Right ventricle myocardium superior (tissue), 1 donor: ENCODE results near the gene FLT3LG. TPM values are rescaled to one million over a fixed set of nuclear protein-coding genes. Genes with fewer than 3 reads are reported as not detected.

Experiments
- ATAC-seq: fragments of 200-7000 bp; cut with Tn5 transposase; one replicate; pipeline ENCODE4 v1.9.1; 2020; ENCODE audit warnings: mild to moderate bottlenecking; ENCODE audit not compliant: poor library complexity
- DNase-seq: peaks from one replicate; pipeline ENCODE4 v3.0.0-alpha.2; 2020
- intact Hi-C: fragments of 100-400 bp; cut with DNase I; formaldehyde crosslinking; loops from one replicate; pipeline ENCODE4 v1.11.2; 2022
- total RNA-seq: library from RNA; stranded (reverse); fragmentation: NEBNext Ultra II Directional; extraction: Animal tissue kit (Norgen Biotek cat#: 25700); gene quantifications from one replicate; pipeline ENCODE4 v1.2.1, GENCODE V29; 2021
- donor health status: DM: no; HTN: yes; CAD: no; lungs with severe emphysema.

Gene FLT3LG
- total RNA-seq, 1 donor from 2014 or later = 3.6 TPM

GRCh38 chr19:49497047-49497788 lies 23.2 kb downstream of the FLT3LG start:
- DNase-seq (peak; percentile 83), ATAC-seq (no peak)
- intact Hi-C loops = no loop called here

DNA sequence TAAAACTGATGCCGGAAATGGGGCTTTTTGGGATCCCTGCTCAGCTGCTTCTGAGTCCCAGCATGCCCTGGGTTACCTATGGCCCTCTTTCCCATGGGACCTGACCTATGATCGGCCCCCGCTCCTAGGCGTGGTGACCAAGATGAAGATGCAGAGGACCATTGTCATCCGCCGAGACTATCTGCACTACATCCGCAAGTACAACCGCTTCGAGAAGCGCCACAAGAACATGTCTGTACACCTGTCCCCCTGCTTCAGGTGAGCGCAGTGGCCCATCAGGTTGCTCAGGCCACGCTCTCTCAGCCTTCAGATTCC lies 23.7 kb downstream of the FLT3LG start:
- DNase-seq = no peak
- intact Hi-C loops = no loop called here
- no peak for ATAC-seq

- DNase-seq (no peak), ATAC-seq (no peak)
Observed at GRCh38 chr19:49498475-49498874, 24.5 kb downstream of the FLT3LG start.

DNA sequence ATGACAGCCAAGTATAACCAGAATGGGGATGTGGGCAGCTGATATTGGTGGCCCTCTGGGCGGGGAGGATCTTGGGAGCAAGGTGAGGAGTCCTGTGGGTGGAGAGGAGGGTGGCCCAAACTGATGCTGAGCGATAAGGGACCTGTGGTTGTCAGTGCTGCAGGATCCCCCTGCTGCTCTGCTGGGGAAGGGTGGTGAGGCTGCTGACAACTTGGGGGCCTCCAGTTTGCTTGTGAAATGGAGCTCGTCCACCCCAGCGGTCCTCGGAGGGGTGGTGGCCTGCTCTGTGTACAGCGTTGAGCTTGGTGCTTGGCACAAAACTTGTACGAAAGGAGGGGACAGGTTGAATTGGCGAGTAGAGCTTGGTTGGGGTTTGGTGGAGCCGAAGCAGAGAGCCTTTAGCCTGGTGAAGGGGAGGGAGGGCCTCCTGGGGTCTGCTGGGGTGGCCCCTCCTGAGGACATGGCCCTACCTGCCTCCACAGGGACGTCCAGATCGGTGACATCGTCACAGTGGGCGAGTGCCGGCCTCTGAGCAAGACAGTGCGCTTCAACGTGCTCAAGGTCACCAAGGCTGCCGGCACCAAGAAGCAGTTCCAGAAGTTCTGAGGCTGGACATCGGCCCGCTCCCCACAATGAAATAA lies 25.1 kb downstream of the FLT3LG start:
- no peak for DNase-seq
- intact Hi-C loops = no loop called here
- ATAC-seq = no peak

More at GRCh38 chr19:49498475-49498874, 24.5 kb downstream of the FLT3LG start:
- intact Hi-C loops = no loop called here

- peak; percentile 64 for ATAC-seq
- intact Hi-C loops = no loop called here
- DNase-seq = no peak
Observed at GRCh38 chr19:49502866-49503581, 29.0 kb downstream of the FLT3LG start.

DNA sequence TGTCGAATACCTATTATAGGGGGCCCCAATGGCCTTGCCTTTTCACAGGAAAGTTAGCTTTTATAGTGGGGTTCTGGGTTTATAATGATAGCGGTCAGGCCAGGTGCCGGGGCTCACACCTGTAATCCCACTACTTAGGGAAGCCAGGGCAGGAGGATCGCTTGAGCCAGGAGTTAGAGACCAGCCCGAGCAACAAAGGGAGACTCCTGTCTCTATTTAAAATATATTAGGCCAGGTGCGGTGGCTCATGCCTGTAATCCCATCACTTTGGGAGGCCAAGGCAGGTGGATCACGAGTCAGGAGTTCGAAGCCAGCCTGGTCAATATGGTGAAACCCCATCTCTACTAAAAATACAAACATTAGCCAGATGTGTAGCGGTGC lies 29.6 kb downstream of the FLT3LG start:
- ATAC-seq (no peak), DNase-seq (no peak)
- intact Hi-C loops = no loop called here

DNA sequence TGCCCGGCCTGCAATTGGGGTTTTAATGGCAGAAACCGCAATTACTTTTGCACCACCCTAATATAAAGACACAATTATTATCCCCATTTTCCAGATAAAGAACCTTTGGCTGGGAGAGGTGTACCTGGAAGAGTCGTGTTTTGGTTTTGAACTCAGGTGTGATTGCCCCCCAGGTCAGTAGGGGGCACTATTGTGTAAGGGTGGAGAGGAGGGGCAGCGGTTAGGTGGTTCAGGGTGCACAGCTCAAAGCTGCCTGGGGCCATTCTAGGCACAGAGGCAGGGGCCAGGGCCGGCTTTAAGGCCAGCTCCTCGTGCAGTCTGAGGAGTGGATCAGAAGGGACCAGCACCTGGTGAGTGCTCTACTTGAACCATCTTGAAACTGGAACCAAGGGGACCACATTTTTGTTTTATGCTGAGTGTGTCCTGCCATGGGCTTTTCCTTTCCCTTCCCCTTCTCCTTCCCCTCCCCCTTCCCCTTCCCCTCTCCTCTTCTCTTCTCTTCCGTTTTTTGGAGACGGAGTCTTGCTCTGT lies 32.6 kb downstream of the FLT3LG start:
- peak; percentile 66 for DNase-seq
- peak; percentile 66 for ATAC-seq
- intact Hi-C loops = loop anchor here (2.0 to 5.0 kb wide), 2 partner anchors 40 to 171 kb away; partner anchors contain the start of gene PRMT1

DNA sequence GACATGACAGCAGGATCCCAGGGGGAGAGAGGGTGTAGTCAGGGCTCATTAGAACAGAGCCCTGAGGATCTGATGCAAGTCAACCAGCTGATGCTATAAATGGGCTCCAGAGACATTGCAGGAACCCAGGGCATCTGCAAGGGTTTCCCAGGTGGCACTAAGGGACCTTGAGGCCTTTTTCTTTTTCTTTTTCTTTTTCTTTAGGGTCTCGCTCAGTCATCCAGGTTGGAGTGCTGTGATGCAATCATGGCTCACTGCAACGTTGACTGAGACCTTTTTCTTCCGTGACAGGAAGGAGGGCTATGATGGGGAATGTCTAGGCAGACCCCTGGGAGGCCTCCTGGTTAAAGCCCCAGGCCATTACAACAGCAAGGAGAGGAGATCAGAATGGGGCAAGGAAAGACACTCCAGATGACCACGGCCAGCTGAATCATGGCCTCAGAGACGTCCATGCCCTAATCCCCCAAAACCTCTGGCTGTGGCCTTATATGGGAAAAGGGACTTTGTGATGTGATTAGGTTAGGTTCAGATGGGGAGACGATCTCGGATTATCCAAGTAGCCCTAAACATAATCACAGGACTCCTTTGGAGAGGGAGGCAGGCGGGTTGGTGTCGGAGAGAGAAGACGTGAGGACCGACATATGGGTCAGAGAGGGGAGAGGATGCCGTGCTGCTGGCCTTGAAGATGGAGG lies 33.9 kb downstream of the FLT3LG start:
- intact Hi-C loops = loop anchor here (2.0 to 5.0 kb wide), 2 partner anchors 39 to 169 kb away; partner anchors contain the start of gene PRMT1
- DNase-seq (no peak), ATAC-seq (no peak)

- intact Hi-C loops = no loop called here
- ATAC-seq = peak; percentile 84
- DNase-seq = peak; percentile 81
Observed at GRCh38 chr19:49512970-49513745, 39.1 kb downstream of the FLT3LG start.

- intact Hi-C loops = no loop called here
- peak; percentile 11 for ATAC-seq
Observed at GRCh38 chr19:49513746-49514118, 39.7 kb downstream of the FLT3LG start.

GRCh38 chr19:49514151-49514550 lies 40.1 kb downstream of the FLT3LG start:
- ATAC-seq (no peak), DNase-seq (no peak)
- intact Hi-C loops = no loop called here

More at GRCh38 chr19:49513746-49514118, 39.7 kb downstream of the FLT3LG start:
- no peak for DNase-seq

DNA sequence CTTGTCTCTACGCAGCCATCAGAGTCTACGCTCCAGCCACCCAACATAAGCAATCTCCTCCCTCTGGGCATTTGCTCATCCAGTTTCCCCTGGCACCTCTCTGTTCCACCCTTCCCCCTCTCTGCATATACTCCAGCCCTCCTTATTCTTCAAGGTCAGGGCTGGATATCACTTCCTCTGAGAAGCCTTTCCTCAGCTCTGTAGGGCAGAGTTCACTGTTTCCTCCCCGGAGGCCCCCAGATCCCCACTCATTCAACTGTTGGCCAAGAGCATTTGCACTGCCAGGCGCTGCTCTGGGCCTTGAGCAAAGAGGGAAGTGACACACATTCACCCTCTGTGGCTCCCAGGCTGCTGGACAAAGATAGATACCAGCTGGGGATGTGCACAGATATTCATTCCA lies 41.8 kb downstream of the FLT3LG start:
- intact Hi-C loops = no loop called here
- ATAC-seq = peak; percentile 36
- peak; percentile 78 for DNase-seq

DNA sequence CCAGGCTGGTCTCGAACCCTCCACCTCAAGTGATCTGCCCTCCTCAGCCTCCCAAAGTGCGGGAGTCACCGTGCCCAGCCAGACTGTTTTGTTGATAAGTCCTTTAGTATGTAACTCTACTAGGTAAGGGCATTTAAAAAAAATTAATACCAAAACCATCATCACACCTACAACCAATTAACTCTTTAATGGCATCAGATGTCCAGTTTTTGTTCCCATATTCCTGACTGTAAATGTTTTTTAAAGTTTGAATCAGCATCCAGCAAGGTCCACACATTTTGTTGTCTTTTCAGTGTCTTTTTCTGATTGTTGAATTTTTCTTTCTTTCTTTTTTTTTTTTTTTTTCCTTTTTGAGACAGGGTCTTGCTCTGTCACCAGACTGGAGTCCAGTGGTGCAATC lies 44.0 kb downstream of the FLT3LG start:
- DNase-seq (no peak), ATAC-seq (no peak)
- intact Hi-C loops = no loop called here

DNA sequence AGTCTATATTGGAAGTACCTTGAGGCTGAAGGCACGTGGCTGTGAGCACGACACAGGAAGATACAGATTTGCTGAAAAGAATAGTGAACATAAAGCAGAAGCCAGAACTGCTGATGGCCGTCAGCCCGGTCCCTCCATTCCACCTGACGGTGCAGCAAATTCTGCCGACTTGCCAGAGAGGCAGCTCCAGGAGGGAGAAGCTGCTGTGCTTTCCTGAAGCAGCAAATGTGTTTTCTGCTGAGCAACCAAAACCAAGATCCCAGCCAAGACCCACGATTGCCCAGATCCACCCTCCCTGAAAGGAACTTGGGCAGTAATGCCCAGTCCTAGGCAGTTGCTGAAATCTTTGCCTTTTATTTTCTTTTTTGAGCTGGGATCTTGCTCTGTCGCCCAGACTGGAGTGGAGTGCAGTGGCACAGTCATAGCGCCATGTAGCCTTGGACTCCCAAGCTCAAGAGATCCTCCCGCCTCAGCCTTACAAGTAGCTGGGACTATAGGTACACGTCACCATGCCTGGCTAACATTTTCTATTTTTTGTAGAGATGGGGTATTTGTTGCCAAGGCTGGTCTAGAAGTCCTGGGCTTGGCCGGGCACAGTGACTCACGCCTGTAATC lies 46.8 kb downstream of the FLT3LG start:
- ATAC-seq = peak; percentile 63
- peak; percentile 67 for DNase-seq
- intact Hi-C loops = no loop called here

GRCh38 chr19:49524812-49525455 lies 50.9 kb downstream of the FLT3LG start:
- DNase-seq = no peak
- ATAC-seq = no peak
- intact Hi-C loops = no loop called here

- peak; percentile 7 for ATAC-seq
- intact Hi-C loops = no loop called here
- DNase-seq = no peak
Observed at GRCh38 chr19:49528211-49528771, 54.3 kb downstream of the FLT3LG start.

- ATAC-seq (no peak), DNase-seq (no peak)
- intact Hi-C loops = no loop called here
Observed at GRCh38 chr19:49530708-49531107, 56.7 kb downstream of the FLT3LG start.
